HG02623 (cell line): Measurements from ENCODE around the gene CDY2A.
"Not testable (repeated sequence)": the region's sequence is repeated elsewhere in the genome, so short reads cannot be mapped to it uniquely, and the experiment has no call there.

Experiments
- ATAC-seq: cut with Tn5 transposase; IDR thresholded peaks from one replicate; pipeline ENCODE4 v1.9.1; 2021; ENCODE audit warnings: moderate library complexity; ENCODE audit not compliant: unreplicated experiment

The CDY2A gene, protein sequence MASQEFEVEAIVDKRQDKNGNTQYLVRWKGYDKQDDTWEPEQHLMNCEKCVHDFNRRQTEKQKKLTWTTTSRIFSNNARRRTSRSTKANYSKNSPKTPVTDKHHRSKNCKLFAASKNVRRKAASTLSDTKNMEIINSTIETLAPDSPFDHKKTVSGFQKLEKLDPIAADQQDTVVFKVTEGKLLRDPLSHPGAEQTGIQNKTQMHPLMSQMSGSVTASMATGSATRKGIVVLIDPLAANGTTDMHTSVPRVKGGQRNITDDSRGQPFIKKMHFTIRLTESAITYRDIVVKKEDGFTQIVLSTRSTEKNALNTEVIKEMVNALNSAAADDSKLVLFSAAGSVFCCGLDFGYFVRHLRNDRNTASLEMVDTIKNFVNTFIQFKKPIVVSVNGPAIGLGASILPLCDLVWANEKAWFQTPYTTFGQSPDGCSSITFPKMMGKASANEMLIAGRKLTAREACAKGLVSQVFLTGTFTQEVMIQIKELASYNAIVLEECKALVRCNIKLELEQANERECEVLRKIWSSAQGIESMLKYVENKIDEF

DNA sequence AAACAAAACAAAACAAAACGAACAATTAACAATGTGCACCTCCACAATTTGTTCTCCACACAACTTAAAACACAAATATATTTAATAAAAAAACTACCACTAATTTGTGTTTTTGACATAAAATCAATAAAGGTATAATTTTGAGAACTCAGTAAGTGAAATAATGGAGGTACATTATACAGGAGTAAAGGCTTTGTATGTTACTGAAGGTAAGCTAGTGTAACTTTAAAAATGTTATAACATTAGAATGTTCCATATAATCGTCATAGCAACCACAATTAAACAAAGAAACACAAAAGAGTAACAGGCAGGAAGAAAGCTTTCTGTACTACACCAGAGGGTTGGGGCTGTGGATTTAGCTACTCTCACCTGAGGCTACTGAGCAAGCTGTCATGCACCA, at the start of gene CDY2A:
Gene CDY2A, plus strand, starts transcription at position 301 of the 400 bp plus-strand sequence. CDS start 328 bp downstream, outside the sequence.
- ATAC-seq = not testable (repeated sequence)

DNA sequence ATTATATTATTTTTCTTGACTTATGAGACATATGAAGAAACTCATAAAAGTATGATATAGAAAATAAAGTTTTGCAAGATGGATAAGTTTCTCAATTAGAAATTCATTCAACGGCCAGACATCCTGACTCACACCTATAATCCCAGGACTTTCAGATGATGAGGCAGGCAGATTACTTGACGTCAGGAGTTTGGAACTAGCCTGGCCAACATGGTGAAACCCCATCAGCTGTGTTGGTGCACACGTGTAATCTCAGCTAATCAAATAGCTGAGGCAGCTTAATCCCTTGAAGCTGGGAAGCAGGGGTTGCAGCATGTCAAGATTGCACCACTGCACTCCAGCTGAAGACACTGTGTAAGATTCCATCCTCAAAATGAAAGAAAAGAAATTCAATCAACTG, 28.0 kb upstream of the CDY2A start:
- not testable (repeated sequence) for ATAC-seq

DNA sequence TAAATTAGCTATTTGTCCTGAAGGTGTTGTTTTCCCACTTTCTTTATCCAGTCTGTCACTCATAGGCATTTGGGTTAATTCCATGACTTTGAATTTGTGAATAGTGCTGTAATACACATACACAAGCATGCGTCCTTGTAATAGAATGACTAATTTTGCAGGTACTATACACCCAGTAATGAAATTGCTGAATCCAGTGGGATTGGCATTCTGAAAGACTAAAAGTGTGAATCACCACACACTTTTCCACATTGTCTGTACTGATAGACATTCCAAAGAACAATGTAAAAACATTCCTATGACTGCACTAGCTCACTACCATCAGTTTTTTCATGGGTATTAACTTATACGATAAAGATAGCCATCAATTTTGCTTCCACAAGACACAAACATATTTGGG, 27.3 kb upstream of the CDY2A start:
- not testable (repeated sequence) for ATAC-seq

DNA sequence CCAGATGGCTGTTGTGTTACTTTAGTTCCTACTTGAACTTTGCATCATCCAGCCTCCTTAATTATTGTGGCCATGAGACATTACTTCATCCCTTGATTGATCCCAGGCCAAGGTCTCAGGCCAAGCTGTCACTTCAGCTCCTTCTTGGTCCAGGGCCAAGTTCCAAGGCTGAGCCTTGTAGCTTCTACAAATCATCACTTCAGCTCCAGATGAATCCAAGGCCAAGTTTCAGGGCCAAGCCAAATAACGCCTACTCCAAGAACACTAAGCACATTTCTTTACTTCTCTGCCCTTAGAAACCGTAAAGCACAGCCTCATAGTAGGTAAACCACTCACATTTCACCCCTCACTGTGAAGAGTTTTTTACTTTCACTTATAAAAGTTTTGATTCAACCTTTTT, 1.7 kb upstream of the CDY2A start:
- not testable (repeated sequence) for ATAC-seq

DNA sequence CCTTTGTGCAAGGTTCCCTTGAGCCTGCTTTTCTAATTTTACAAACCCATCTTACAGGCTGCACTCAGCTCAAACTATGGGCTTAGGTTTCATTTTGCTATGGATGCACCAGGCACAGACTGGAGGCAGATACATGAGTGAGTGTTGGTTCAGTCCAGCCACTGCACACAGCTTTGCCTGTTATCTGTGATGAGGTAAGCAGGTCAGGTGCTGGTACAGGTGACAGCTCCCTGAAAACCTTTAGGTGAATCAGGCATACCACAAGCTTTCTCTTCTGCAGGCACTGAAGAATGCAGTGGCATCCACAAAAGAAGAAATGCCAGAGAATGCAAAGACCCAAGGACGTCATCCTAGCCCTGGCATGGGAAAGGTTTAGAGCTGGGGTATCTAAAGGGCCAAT, 3.3 kb downstream of the CDY2A start:
- ATAC-seq = not testable (repeated sequence)

DNA sequence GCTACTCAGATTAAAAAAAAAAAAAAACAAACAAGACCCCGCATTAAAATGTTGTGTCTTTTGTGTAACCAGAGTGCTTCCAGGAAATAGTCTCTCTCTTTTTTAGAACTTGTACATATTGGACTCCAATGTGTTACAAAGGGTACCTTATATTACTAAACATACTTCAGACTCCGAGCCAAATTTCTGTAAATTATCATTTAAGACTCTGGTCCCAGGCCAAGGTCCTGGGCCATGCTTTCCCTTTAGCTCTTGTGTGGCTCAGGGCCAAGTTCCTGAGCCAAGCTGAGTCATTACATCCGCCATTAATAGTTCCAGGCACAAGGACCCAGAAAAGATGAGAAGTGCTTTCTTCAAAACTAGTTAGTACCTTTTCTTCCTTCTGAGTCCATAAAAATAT, 4.6 kb downstream of the CDY2A start:
- ATAC-seq = not testable (repeated sequence)

DNA sequence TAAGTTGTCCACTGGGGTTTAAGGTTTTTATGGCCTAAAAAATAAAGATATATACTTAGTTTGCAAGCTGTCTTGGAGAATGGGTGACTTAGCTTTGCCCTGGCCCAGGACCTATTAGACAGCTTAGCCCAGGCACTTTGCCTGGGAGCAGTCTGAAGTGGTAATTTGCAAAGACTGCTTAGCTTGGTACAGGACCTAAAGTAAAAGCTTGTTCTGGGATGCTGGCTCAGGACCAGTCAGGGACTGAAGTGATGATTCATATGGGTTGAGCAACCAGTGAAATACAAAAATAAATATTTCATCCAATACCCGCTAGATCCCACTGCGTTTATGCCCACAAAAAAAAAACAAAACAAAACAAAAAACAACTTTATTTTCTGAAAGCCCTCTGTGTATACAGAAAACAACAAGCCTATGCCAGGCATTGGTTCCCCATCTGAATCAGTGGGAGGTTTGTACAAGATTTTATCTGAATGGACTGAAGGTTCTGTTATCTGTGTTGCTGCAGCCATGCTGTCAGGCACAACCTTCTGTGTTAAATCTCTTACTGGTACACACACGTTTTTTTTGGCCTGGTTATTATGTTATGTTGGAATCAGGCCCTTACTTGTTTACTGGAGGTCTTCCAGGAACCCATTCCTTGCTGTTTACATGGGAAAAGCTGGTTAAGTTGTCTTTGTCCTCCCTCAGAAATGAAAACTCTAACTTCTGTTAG, 8.7 kb downstream of the CDY2A start:
- not testable (repeated sequence) for ATAC-seq

DNA sequence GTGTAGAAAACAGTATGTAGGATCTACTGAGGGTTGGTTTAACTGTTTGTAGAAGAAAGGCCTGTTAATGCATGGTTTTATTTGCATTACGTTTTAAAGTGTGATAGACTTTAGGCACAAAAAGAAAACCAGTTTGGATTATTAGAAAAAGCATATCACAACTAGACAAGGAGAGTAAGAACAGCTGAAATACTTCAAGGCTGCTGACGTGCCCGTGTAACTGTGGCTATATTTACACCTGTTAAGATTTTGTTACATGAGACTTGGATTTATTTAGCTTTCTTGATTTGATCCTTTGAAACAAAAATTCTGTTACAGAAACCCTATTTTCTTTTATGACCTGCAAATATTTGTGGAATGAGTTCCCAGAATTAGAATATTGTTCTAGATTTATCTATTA, 9.3 kb downstream of the CDY2A start:
- not testable (repeated sequence) for ATAC-seq

DNA sequence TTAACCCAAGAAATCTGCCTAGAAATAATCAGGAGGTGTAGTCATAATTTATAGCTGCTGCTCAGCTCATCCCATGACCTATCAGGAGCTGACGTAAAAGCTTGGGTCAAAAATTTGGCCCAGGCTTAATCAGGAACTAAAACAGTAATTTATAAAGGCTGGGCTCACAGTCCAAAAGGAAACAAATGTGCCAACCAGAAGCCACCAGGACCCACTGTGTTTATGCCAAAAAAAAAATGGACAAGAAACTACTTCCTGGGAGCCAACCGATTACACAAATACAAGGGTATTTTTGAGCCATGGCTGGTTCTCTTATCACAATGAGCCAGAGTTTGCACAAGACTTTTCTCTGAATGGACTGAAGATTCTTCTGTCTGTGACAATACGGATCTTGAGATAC, 19.4 kb downstream of the CDY2A start:
- ATAC-seq = not testable (repeated sequence)

DNA sequence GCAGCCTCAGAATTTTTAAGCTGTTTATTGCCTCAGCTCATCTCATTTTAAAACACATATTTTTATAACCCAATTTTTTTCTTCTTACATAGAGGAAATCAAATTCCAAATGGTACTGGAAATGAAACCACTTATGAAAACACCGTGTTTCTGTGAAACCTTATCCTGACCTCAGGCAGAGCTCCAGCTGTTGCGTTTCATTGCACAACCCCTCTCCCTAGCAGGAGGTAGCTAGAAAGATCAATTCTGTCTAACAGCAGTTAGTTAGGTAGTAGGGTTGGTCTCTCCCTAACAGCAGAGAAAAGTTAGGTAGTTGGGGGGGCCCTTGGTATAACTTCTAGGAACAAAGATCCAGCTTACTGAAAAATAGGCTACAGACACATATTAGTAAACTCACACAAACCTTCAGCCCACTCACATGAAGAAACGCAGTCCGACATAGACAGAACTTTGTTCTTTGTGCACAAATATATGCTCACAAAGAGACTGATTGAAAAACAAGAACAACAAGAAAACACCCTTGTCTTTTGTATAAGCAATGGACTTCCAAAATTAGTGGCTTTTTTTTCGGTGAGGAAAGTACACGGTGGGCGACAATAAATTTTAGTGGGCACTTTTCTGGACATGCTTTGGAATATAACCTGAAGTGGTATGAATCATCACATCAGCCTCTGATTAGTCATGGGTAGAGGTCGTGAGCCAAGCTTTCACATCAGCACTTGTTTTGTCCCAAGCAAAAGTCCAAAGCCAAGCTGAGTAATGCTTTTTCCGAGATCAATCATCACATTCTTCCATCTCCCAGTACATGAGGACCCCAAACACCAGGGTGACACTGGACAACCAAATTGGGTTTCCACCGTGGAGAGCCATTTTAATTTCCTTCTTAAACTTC, 22.8 kb downstream of the CDY2A start:
- ATAC-seq = not testable (repeated sequence)

DNA sequence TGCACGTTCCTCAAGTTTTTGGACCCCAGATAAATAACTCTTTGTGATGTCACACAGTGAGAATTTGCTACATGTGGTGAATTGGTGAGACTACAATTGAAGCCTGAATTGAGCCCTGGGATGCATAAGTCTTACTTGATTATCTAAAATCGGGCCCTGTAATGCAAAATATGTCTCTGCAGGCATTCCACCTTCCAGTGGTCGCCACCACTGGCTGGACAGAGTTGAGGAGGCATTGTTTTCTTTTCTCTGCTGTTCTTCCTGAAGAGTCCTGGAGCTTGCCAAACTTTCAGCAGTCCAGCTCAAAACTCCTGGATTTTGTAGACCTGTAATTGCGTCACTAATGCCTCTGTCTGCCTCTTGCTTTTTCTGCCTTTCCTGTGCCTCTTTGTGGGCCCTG, 23.5 kb downstream of the CDY2A start:
- ATAC-seq = not testable (repeated sequence)

DNA sequence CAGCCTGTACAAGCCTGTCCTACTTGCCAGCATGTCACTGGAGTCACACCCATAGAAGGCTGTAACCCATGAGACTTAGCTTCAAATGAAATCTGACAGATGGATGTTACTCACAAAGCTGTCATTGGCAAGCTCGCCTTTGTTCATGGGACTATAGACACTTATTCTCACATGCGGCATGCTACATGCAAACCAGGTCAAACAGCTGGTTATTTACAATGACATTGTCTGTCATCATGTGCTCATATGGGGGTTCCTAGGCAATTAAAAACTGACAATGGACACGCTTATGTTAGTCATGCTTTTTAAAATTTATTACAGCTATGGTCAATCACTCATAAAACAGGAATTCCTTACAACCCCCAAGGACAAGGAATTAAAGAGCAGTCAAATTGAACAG, 30.9 kb downstream of the CDY2A start:
- not testable (repeated sequence) for ATAC-seq

DNA sequence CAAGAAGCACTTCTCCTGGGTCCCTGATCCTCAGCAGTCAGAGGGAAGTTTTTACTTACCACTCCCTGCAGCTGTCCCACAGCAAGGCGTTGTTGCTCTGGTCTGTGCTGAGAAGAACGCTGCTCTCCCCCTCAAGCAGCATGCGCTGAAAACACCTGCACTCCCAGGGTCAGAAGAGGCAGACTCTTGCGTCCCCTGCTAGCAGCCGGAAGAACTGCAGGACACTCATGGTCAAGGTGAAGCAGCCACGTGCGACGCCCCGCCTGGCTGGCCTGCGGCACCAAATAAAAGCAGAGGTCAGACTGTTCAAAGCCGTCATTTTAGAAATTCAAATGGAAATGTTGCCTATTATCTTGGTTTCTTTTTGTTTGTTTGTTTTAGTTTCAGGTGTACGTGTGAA, 47.9 kb downstream of the CDY2A start:
- not testable (repeated sequence) for ATAC-seq
